Activated T-cell treated with anti-CD3 and anti-CD28 coated beads, Interleukin-2, amount 50 U/mL, for 4 hours (primary cell): Measurements from ENCODE around the gene KLHL15. TPM values are rescaled to one million over a fixed set of nuclear protein-coding genes. Genes with fewer than 3 reads are reported as not detected.
A peak's percentile ranks its signal among the peaks of the same experiment; 100 is the strongest.
"Not testable (repeated sequence)": the region's sequence is repeated elsewhere in the genome, so short reads cannot be mapped to it uniquely, and the experiment has no call there.

Experiments
- ATAC-seq, 2 donors: fragments of 200-7000 bp; cut with Tn5 transposase; one replicate each; pipeline ENCODE4 v1.10.0; 2021
- DNase-seq: peaks from one replicate; pipeline ENCODE4 v3.0.0-alpha.2; 2020
- H3K27me3 Mint-ChIP-seq: one replicate; pipeline ENCODE4 v1.8.0; 2021; ENCODE audit warnings: low read depth, mixed read lengths
- H3K36me3 Mint-ChIP-seq: one replicate; pipeline ENCODE4 v1.8.0; 2022; ENCODE audit warnings: mixed read lengths; ENCODE audit not compliant: insufficient read depth
- H3K4me1 Mint-ChIP-seq: one replicate; pipeline ENCODE4 v1.8.0; 2021; ENCODE audit warnings: low read depth, mixed read lengths
- H3K4me3 Mint-ChIP-seq: one replicate; pipeline ENCODE4 v1.8.0; 2021; ENCODE audit warnings: mild to moderate bottlenecking, moderate library complexity, mixed read lengths
- H3K9me3 Mint-ChIP-seq: one replicate; pipeline ENCODE4 v1.8.0; 2021; ENCODE audit warnings: mixed read lengths
- total RNA-seq, 3 donors: library from RNA; stranded (reverse); gene quantifications; one replicate each; pipeline ENCODE4 v1.2.1, GENCODE V29; 2021

Gene KLHL15
- total RNA-seq: 10 to 100 TPM; 10.4 to 11.8 (median 10.9) TPM

GRCh38 chrX:24027086-24027485 is at the start of gene KLHL15:
TSS of gene KLHL15 (minus strand) at chrX:24027186. CDS start at chrX:24006693, 20,493 bp downstream.
- Mint-ChIP-seq H3K36me3 (peaks cover 3% of the 10 kb centered on the region), H3K9me3 (no peaks in the 10 kb centered on the region), H3K27me3 (no peaks in the 10 kb centered on the region), H3K4me1 (peaks cover 13% of the 10 kb centered on the region), H3K4me3 (peak within 1 kb of the TSS; percentile 82)
- DNase-seq (no peak), ATAC-seq (no peak)

GRCh38 chrX:24069877-24070276 is 42.9 kb upstream of the KLHL15 start:
- no peak for DNase-seq
- no peak for ATAC-seq
- Mint-ChIP-seq H3K27me3 (no peaks in the 10 kb centered on the region), H3K36me3 (peaks cover 13% of the 10 kb centered on the region), H3K4me1 (no peaks in the 10 kb centered on the region), H3K4me3 (no peak overlapping the region), H3K9me3 (no peaks in the 10 kb centered on the region)

GRCh38 chrX:24063488-24063887 is 36.5 kb upstream of the KLHL15 start:
- no peak for DNase-seq
- H3K4me1 Mint-ChIP-seq: no peaks in the 10 kb centered on the region
- H3K27me3 Mint-ChIP-seq: no peaks in the 10 kb centered on the region
- no peak for ATAC-seq
- no peaks in the 10 kb centered on the region for H3K9me3 Mint-ChIP-seq
- peaks cover 17% of the 10 kb centered on the region for H3K36me3 Mint-ChIP-seq
- H3K4me3 Mint-ChIP-seq: no peak overlapping the region

- Mint-ChIP-seq H3K27me3 (no peaks in the 10 kb centered on the region), H3K36me3 (peaks cover 6% of the 10 kb centered on the region), H3K9me3 (no peaks in the 10 kb centered on the region), H3K4me3 (no peak overlapping the region), H3K4me1 (peaks cover 1% of the 10 kb centered on the region)
- peak; percentile 22 to 28 for ATAC-seq
- DNase-seq: no peak
These were observed 28.0 kb upstream of the KLHL15 start for GRCh38 chrX:24055043-24055356.

- H3K4me3 Mint-ChIP-seq: no peak within 1 kb of the TSS
- H3K27me3 Mint-ChIP-seq: no peaks in the 10 kb centered on the region
- H3K9me3 Mint-ChIP-seq: no peaks in the 10 kb centered on the region
These were observed 27.4 kb upstream of the KLHL15 start, which contains the start of gene EIF2S3 for GRCh38 chrX:24054182-24055042. TSS of gene EIF2S3 (plus strand) at chrX:24054956. CDS start at chrX:24054969, 13 bp downstream.

GRCh38 chrX:24050522-24051318 is 23.7 kb upstream of the KLHL15 start:
- not testable (repeated sequence) for ATAC-seq, DNase-seq, H3K4me3 Mint-ChIP-seq

More at GRCh38 chrX:24054182-24055042, 27.4 kb upstream of the KLHL15 start, which contains the start of gene EIF2S3:
- peaks cover 1% of the 10 kb centered on the region for H3K4me1 Mint-ChIP-seq
- peak; percentile 88 for DNase-seq
- peaks cover 6% of the 10 kb centered on the region for H3K36me3 Mint-ChIP-seq
- peak; percentile 84 to 86 for ATAC-seq

GRCh38 chrX:24049643-24050042 is 22.7 kb upstream of the KLHL15 start:
- H3K4me1 Mint-ChIP-seq, H3K27me3 Mint-ChIP-seq, ATAC-seq, H3K9me3 Mint-ChIP-seq, H3K36me3 Mint-ChIP-seq, H3K4me3 Mint-ChIP-seq, DNase-seq: not testable (repeated sequence)

More at GRCh38 chrX:24050522-24051318, 23.7 kb upstream of the KLHL15 start:
- not testable (repeated sequence) for H3K27me3 Mint-ChIP-seq, H3K36me3 Mint-ChIP-seq, H3K4me1 Mint-ChIP-seq, H3K9me3 Mint-ChIP-seq

- not testable (repeated sequence) for H3K36me3 Mint-ChIP-seq, H3K9me3 Mint-ChIP-seq, H3K4me3 Mint-ChIP-seq, H3K27me3 Mint-ChIP-seq, ATAC-seq, H3K4me1 Mint-ChIP-seq, DNase-seq
These were observed 19.1 kb upstream of the KLHL15 start for GRCh38 chrX:24046060-24046459.

- no peak for ATAC-seq
- H3K9me3 Mint-ChIP-seq: no peaks in the 10 kb centered on the region
- H3K4me1 Mint-ChIP-seq: no peaks in the 10 kb centered on the region
- H3K36me3 Mint-ChIP-seq: no peaks in the 10 kb centered on the region
- no peaks in the 10 kb centered on the region for H3K27me3 Mint-ChIP-seq
- no peak overlapping the region for H3K4me3 Mint-ChIP-seq
- no peak for DNase-seq
These were observed 10.7 kb upstream of the KLHL15 start for GRCh38 chrX:24037729-24038128.

GRCh38 chrX:24034485-24034884 is 7.5 kb upstream of the KLHL15 start:
- no peak overlapping the region for H3K4me3 Mint-ChIP-seq
- H3K9me3 Mint-ChIP-seq: no peaks in the 10 kb centered on the region
- H3K36me3 Mint-ChIP-seq: no peaks in the 10 kb centered on the region
- DNase-seq (no peak), ATAC-seq (no peak)
- no peaks in the 10 kb centered on the region for H3K27me3 Mint-ChIP-seq
- no peaks in the 10 kb centered on the region for H3K4me1 Mint-ChIP-seq

- Mint-ChIP-seq H3K4me1 (peaks cover 7% of the 10 kb centered on the region), H3K27me3 (no peaks in the 10 kb centered on the region), H3K9me3 (no peaks in the 10 kb centered on the region), H3K36me3 (no peaks in the 10 kb centered on the region), H3K4me3 (no peak overlapping the region)
- DNase-seq: no peak
- no peak for ATAC-seq
These were observed 3.6 kb upstream of the KLHL15 start for GRCh38 chrX:24030597-24030996.

- Mint-ChIP-seq H3K36me3 (peaks cover 3% of the 10 kb centered on the region), H3K4me3 (no peak overlapping the region), H3K4me1 (peaks cover 13% of the 10 kb centered on the region), H3K27me3 (no peaks in the 10 kb centered on the region), H3K9me3 (no peaks in the 10 kb centered on the region)
- ATAC-seq (no peak), DNase-seq (no peak)
These were observed 999 bp upstream of the KLHL15 start for GRCh38 chrX:24027985-24028384.

GRCh38 chrX:24026432-24026831 is 554 bp downstream of the KLHL15 start:
- H3K4me3 Mint-ChIP-seq: peak overlapping the region; percentile 82
- H3K27me3 Mint-ChIP-seq: no peaks in the 10 kb centered on the region
- ATAC-seq (no peak), DNase-seq (no peak)
- H3K36me3 Mint-ChIP-seq: peaks cover 6% of the 10 kb centered on the region
- H3K9me3 Mint-ChIP-seq: no peaks in the 10 kb centered on the region
- H3K4me1 Mint-ChIP-seq: peaks cover 17% of the 10 kb centered on the region

GRCh38 chrX:24025741-24026403 is 1.1 kb downstream of the KLHL15 start:
- peak; percentile 44 to 50 for ATAC-seq
- H3K4me3 Mint-ChIP-seq: peak overlapping the region; percentile 82
- H3K27me3 Mint-ChIP-seq: no peaks in the 10 kb centered on the region
- peaks cover 6% of the 10 kb centered on the region for H3K36me3 Mint-ChIP-seq
- peaks cover 23% of the 10 kb centered on the region for H3K4me1 Mint-ChIP-seq
- DNase-seq: no peak
- H3K9me3 Mint-ChIP-seq: no peaks in the 10 kb centered on the region
